Measurements from ENCODE around the gene MCAT.
"Not testable (repeated sequence)": the region's sequence is repeated elsewhere in the genome, so short reads cannot be mapped to it uniquely, and the experiment has no call there.

Gene MCAT

GRCh38 chr22:43118024-43118849 is 25.0 kb downstream of the MCAT start:
- DNase-seq, result no peak

GRCh38 chr22:43116932-43117331 is 26.3 kb downstream of the MCAT start:
- DNase-seq, result no peak

- no peak for DNase-seq
Observed at GRCh38 chr22:43114958-43115357, 28.2 kb downstream of the MCAT start.

GRCh38 chr22:43113526-43114251 is 29.5 kb downstream of the MCAT start:
- DNase-seq, result no peak

- DNase-seq, result no peak
Observed at GRCh38 chr22:43110927-43111623, 32.1 kb downstream of the MCAT start.

- DNase-seq, result peak; percentile 63
Observed at GRCh38 chr22:43110444-43110926, 32.7 kb downstream of the MCAT start, which contains the start of gene BIK. TSS of gene BIK (plus strand) at chr22:43110750. CDS start at chr22:43124023, 13,273 bp downstream.

GRCh38 chr22:43109921-43110443 is 33.2 kb downstream of the MCAT start:
- no peak for DNase-seq

- DNase-seq, result no peak
Observed at GRCh38 chr22:43109511-43109910, 33.7 kb downstream of the MCAT start.

- DNase-seq, result no peak
Observed at GRCh38 chr22:43106302-43106701, 36.9 kb downstream of the MCAT start.

- DNase-seq, result not testable (repeated sequence)
Observed at GRCh38 chr22:43104950-43105349, 38.2 kb downstream of the MCAT start.

GRCh38 chr22:43104056-43104625 is 39.1 kb downstream of the MCAT start:
- peak; percentile 95 for DNase-seq

GRCh38 chr22:43101306-43101705 is 41.9 kb downstream of the MCAT start:
- no peak for DNase-seq

- DNase-seq, result no peak
Observed at GRCh38 chr22:43100225-43100624, 43.0 kb downstream of the MCAT start.

- no peak for DNase-seq
Observed at GRCh38 chr22:43099095-43099494, 44.1 kb downstream of the MCAT start.

- DNase-seq, result no peak
Observed at GRCh38 chr22:43098356-43098755, 44.8 kb downstream of the MCAT start.

- no peak for DNase-seq
Observed at GRCh38 chr22:43096420-43096819, 46.8 kb downstream of the MCAT start.

GRCh38 chr22:43094551-43094950 is 48.6 kb downstream of the MCAT start:
- no peak for DNase-seq

- no peak for DNase-seq
Observed at GRCh38 chr22:43094085-43094484, 49.1 kb downstream of the MCAT start.

- DNase-seq, result no peak
Observed at GRCh38 chr22:43092085-43092484, 51.1 kb downstream of the MCAT start.

GRCh38 chr22:43090130-43090789 is 52.9 kb downstream of the MCAT start:
- DNase-seq, result peak; percentile 95

- DNase-seq, result peak; percentile 93
Observed at GRCh38 chr22:43088984-43089717, 54.0 kb downstream of the MCAT start, which contains the start of gene TTLL1. TSS of gene TTLL1 (minus strand) at chr22:43089391. CDS start at chr22:43075586, 13,805 bp downstream.
